ENCODE results near the gene COL4A2.

COL4A2 gene

DNA sequence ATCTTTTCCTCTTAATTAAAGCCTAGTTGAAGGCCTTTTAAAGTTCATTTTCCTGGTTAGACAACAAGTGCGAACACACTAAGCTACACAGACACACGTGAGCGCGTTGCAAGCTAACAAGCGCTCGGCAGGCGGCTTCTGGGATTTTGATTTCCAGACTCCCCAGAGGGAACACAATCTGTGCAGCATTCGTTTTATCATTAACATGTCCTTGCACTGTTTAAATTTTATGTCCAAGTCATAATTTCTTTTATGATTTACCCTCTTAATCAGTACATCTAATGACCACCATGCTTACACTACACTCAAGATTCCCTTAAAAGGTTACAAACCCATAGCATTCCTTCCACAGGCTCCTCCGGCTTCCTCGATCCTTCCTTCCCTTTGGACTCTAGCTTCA, 16.9 kb upstream of the COL4A2 start:
- DNase-seq (ENCODE audit: low spot score) = no peak

DNA sequence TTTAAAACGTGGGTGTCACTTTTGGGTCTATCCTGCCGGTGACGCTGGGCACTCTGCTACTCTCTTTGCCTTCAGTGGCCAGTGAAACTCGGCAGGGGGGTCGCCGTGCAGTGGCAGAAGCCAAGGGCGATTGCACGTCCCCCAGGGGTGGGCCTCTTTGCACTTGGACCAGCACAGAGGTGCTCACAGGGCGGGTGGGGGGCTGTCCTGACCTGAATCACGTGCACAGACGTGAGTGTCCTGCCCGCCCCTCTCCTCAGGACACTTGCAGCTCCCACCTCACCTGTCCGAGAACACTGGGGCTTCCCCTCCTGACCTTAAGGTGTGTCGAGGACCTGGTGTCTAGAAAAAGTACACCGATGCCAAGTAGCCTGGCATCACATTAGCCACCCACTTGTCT, 16.3 kb upstream of the COL4A2 start:
- no peak for DNase-seq (ENCODE audit: low spot score)

DNA sequence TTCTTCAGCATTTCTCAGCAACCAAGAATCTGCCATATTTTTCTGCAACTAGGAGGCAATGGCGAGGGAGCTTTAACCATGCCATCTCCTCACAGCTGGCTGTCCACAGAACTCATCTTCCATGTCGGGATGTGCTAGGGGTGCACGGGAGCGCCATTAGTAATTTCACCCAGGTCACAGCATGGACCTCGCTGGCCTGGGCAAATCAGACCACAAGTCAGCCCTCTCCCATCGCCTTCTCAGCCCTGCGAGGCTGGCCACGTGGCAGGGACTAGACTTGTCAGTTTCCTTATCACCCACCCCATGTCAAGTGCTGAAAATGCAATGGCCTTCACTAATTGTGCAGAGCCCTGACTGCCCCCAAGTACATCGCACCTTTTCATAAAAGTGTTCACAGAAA, 15.8 kb upstream of the COL4A2 start:
- DNase-seq (ENCODE audit: low spot score) = no peak

DNA sequence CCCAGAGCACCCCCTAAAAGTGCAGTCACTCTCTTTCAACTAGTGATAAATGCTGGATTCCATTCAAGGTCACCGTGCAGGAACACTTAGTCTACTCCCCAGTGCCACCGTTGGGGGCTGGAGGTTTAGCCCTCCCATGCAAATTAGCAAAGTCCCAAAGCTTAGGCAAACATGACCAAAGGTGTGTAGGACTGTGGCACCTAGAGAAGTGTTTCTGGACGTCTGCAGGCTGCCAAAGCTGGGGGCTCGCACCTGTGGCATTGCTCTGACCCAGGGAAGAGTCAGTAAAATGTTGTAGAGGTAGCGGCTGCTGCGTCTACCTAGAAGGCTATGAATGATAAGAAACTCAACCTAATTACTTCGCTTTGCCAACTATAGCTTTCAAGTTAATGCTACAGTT, 14.0 kb upstream of the COL4A2 start:
- DNase-seq (ENCODE audit: low spot score) = no peak

DNA sequence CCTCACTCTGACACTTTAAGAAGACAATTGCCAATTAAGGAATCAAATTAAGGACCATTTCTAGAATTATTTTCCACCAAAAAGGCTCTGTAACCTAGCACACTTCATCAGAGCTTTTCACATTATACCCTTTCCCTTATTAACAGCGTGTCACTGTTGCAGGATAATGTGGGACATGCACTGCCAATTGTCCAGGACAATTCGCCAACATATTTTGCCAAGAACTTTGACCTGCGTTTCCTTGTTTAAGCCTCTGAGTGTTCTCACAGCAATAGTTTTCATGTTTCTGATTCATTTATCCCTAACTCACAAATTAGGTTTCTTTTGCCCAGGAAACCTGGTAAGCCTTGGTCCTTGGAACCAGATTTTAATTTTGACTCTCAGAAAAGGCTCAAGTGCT, 13.4 kb upstream of the COL4A2 start:
- DNase-seq (ENCODE audit: low spot score) = no peak

DNA sequence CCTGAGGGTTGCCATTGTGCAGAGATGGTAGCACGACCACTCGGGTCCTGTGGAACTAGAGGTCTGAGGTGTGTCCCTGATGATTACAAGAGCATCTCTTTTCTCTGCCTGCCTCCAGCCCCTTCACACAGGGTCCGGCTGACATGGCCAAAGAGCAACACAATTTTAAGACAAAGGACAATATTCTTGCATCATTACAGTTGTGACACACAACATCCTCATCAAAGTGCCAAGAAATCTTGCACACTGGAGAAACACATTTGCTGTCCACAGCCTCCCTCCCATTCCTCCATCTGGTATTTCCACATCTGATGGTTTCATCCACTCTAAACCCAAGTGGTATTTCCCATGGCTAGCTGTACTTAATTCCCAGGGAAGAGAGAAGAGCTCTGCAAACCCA, 12.9 kb upstream of the COL4A2 start:
- no peak for DNase-seq (ENCODE audit: low spot score)

DNA sequence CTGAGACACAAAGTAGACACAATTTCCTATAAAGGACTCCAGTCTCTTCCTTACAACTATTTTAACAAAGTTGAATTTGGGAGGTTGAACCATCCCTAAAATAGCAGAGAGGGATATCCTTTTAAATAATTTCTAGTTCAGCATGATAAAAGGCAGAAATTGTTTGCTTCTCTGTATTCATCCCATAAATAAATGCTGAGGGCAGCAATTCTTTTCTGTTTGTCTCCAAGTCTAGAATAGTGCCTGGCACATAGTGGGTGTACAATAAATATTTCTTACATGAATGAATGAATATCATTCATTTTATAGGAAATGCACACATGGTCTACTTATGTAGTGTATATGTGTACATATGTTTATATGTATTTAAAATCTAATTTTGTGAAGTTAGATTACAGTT, 12.5 kb upstream of the COL4A2 start:
- DNase-seq (ENCODE audit: low spot score) = no peak

DNA sequence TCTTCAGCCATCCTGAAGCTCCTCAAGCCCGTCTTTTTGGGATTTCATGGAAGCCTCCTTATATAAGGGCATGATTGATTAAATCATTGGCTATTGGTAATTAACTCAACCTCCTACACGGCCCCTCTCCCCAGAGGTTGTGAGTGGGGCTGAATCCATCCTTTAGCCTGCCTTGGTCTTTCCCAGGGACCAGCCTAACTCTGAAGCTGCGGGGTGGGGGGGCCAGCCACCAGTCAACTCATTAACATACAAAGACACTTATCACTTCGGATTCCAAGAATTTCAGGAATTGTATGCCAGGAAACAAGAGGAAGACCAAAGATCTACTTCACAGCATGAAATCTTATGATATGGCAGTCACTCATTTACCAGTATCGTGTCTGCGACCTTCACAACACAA, 10.1 kb upstream of the COL4A2 start:
- no peak for DNase-seq (ENCODE audit: low spot score)

DNA sequence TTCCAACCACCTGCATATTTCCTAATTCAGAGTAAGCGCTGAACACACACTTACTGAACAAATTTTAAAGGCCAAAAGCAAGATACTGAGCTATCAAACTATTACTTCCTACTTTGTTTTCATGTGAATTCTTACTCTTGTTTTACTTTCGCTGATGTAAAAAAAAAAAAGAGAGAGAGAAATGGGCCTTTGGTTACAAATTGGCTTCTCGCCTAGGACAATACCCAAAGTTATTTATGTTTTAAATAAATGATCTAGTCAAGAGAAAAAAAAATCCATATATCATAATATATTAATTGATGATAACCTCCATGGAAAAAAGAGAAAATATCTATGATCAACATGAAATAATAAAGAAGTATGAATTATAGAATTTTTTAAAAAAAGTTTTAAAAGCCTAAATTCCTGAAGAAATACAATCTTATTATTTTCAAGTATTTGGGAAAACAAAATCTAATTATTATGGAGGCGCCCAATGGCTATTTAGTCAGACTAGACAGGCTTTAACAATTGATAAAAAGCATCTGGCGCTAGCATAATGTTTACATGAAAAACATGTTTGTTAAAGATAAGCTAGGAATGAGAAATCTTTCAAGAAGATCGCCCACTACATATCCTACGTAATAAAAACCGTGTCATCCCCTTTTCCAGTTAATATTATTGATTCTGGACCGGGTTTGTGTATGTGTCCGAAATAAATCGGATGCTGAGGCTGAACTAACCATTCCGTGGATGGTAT, 9.1 kb upstream of the COL4A2 start:
- no peak for DNase-seq (ENCODE audit: low spot score)

DNA sequence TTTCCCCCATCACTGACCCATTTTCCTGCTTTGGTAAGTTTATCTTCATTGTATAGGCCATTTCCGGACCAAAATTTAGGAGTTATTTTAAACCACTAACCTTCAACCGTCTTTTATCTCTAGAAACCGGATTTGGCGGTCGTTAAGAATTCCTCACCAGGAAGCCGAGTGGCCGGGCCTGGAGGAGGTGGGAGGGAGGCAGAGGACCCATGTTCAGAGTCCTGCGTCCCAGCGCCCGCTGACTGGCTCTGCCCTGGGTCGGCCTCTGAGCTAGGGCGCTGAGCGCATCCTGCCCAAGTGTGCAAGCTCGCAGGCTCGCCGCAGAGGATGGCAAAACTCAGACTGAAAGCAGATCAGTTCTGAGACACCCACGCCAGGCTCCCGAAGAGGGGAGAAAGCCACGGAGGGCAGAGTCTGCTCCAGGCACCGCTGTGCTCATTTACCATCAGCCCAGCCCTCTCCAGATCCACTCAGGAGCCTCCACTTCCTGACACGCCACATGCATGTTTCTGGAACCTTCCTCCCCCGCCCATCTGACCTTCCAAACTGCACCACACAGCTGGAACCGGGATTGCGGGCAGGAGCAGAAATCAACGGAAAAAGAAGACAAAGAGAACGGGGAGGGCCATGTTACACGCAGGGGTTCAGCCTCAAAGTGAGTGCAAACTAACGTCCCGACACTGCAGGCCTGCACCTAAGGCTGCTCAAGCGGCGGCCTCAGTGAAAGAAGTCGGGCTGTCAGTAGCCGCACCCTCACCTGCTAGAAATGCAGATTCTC, 8.4 kb upstream of the COL4A2 start:
- DNase-seq (ENCODE audit: low spot score) = no peak

DNA sequence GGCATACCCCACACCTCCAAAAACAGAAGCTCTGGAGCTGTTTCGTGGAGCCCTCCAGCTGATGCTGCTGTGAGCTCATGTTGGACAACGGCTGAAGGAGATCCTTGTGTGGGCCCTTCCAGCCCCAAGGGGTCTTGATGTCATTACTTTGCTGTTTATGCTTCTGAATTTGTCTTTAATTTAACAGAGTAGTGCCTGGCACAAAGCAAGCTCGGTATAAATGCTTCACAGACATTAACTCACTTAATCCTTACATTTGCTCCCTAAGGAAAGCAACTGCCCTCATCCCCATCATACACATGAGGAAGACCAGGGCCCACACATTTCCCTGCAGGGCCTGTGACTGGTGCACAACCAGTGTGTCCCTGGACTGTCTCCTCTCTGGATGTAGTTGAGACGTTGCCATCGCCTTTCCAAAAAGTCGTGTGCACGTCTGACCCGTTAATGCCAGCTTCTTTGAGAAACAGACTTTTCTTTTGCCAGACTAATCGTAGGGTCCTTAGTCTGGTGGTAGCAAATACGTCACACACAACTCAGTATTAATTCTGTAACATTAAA, 7.7 kb upstream of the COL4A2 start:
- DNase-seq (ENCODE audit: low spot score) = no peak

DNA sequence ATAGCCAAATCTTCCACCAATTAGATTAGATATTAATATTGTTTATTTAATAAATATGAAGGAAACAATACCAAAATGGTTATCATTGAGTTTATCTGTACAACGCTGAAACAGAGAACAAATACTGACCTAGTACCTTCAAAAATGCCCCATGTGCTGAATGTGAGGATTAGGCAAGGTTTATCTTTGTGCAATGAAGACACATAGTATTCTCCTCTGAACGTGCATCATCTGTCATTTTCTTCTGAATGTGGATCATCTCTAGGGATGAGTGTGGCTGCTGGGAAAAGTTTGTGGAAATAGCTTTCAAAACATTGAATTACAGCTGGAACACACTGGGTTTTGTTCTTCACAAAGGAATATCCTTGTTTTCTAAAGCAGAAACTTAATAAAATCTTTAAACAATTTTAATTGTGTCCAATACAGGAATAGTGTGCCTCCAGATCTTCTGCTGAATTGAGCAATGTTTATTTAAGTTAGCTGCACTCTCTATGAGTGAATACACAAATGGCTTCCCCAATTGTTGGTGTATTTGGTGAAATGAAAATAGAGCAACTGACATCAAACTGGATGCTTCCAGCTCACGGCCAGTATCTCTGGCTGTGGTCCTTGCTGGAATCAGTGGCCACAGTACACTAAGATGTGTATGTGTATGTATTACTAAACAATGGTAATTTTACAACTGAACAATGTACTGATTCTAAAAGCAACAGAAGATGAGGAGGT, 6.8 kb upstream of the COL4A2 start:
- no peak for DNase-seq (ENCODE audit: low spot score)

DNA sequence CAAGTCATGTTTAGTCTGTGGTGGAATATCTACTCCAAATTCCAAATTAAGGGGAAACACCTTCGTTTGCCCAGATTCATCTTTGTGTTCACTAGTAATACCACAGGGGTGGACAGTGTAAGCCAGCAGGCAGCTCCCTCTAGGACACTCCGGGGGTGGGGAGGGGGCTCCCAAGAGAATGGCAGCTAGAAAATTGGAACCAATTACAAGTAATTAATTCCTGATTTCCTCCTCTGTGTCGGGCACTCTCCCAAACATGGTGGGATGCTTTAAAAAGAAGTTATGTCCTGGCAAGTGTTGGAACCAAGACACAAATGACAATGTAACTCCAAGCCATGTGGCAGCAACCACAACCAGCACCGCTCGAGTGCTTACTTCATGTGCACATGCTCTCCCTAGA, 6.0 kb upstream of the COL4A2 start:
- DNase-seq (ENCODE audit: low spot score) = no peak

DNA sequence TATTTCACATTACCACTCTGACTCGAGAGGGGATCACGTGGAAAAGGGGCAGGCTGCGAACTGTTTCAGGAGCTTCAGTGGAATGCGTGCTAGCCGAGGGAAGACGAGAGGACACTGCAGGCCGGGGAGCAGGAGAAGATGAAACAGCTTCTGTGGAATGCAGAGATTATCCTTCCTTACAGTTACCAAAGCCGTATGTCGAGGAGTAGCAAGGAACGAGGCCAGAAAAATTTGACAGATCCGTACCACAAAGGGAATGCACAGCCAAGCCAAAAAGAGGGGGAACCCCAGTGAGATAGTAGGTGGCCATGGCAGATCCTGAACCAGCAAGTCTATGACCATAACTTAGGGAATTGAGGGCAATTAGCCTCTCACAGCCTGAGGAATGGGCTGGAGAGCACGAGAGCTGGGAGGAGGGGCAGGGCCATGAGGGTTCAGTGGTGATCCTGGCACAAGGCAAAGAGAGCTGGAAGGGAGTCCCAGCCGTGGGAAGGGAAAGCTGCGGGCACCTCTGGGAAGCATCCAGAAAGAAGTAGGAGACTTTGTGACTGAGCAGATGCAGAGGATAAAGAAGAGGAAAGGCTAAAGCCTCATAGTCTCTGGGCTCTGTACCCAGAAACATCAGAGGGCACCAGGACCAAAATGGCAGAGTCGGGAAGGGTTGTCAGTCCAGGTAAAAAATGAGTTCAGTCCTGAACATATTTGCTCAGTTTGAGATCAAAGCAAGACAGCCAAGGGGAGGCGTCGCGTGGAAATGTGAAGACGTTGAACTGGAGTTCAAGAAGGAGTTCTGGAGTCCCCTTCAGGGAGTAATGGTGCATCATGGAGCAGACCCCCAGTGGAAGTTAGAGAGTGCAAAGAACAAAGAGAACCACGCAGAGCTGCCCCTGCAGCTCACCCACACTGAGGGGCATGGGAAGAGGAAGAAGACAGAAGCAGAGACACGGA, 5.2 kb upstream of the COL4A2 start:
- no peak for DNase-seq (ENCODE audit: low spot score)

DNA sequence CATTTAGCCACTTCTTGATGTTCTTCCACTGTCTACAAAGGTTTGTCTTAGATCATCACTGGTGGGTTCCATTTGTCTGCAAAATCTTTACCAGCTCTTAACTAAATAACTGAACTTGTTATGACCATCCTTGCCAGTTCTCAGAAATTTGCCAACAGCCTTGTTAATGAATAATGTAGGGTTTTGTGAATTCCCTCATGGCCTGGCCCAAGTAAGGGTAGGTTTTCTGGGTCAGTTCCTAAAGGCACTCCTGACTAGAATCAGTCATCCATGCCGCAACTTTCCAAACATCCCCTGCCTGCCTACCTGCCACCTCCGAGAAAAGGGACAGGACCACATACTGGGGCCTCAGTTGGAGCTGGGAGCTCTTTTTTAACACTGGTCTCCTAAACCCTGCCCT, 4.1 kb upstream of the COL4A2 start:
- no peak for DNase-seq (ENCODE audit: low spot score)

DNA sequence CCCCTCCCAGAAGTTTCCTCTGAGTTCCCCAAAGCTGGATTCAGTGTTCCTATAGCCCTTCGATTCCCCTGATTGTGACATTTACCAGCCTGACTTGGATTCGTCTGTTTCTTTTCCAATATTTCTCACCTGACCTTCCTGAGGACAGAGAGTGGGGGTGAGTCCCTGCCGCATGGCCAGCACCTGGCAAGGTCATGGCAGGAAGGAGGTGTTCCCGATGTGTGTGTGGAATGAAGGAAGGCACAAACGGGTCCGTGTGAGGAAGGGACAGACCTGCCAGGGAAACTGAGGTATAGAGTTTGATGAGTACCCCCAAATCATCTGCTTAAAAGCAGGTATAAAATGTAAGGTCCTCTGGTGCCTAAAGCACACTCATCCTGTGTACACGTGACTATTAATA, 3.4 kb upstream of the COL4A2 start:
- DNase-seq (ENCODE audit: low spot score) = no peak

DNA sequence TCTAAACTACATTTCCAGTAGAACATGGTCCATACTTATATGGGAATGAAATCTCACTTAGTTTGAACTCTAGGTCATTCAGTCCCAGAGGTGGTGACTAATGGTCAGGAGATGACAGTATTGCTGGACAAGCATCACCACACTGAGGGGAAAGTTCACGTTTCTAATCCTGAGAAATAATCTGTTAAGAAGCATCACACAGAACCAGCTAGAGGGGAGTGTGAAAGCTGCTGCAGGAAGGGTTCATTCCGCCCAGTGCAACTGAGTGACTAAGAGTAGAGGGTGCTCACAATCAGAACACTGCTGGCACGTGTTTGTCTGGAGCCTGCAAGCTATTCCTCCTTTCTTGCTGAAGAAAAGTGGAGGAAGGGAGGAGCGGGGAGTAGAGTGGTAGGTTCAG, 2.8 kb upstream of the COL4A2 start:
- DNase-seq (ENCODE audit: low spot score) = no peak

DNA sequence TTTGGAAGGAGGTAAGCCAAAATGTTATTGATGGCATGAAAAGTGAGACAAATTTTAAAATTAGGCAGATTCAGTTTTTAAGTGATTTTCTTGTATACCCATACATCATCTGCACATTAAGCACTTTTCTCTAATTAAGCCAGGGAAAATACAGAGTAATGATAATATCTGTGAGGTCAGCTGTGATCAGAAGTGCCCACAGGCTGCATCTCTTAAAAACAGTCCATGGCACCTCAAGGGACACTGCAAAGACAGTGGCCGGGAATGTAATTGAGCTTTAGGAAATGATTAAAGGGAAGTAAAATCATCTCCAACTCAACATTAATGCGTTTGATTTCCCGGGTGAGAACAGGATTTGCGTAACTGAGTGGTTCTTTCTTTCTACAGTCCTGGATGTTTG, 2.1 kb upstream of the COL4A2 start:
- DNase-seq (ENCODE audit: low spot score) = no peak

DNA sequence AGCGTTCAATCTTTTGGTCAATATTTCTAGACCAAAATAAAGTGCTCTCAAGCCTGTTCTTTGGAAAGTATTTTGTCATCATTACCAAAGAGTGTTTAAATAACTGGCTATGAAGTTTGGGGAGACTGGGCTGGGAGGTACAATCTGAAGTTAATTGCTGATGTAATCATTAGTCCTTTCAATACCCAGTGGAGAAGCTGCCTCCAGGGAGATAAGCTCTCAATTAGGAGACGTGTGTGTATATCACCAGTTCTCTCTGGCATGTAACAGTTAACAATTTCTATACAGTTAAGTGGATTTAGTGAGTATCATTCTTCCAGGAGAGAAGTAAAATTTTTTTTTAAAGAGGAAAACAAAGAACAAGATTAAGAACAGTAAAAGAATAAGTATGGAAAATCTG, 1.5 kb upstream of the COL4A2 start:
- no peak for DNase-seq (ENCODE audit: low spot score)

DNA sequence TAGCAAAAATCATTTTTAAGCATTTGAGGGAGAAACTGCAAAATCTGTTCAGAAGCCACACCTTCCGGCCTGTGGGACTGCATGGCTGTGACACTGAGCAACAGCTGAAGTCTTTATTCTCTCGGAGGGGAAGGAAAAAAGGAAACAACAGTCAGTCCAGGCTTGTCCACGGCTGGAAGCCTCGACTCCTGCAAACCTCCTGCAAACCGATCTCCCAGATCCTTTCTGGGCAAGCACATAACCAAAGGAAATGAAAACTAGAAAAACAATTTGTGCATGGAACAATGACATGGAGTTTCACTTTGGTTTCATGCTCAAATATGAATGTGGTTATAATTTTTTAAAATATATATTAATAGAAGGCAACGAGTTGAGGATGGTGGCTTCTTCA, 1.1 kb upstream of the COL4A2 start:
- DNase-seq (ENCODE audit: low spot score) = no peak

DNA sequence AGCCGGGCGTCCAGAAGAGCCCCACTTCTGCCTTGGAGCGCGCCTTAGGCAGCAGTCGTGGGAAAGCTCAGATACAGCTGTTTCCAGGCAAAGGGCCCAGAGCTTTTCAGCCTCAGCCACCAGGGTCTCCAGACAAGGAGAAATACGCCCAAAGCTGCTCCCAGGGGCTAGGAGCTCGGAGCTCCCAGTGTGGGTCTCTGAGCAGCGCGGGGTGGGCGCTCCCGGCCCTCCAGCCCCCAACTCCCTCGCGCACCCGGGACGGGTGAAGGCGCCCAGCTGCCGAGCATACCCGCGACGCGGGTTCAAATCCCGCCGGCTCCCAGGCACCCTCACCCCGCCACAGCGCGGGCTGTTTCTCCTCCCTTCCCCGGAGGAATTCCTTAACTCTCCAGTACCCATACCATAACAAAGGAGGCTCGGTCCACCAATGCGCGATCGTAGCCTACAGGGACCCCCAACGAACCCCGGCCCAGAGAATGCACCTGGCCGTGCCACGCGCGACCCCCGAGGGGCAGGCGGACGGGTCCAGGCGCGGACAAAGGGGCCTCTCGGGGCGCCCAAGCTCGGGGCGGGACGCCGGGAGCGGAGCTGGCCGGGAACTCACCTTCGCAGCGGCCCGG, 634 bp upstream of the COL4A2 start:
- no peak for DNase-seq (ENCODE audit: low spot score)
